Left renal pelvis (tissue), 4 donors: ENCODE data around the gene EML2. TPM values are rescaled to one million over a fixed set of nuclear protein-coding genes. Genes with fewer than 3 reads are reported as not detected.

Experiments
- polyA plus RNA-seq, 4 donors: library from polyadenylated mRNA; unstranded; fragments of 120-200 nt; gene quantifications; one replicate each; pipeline ENCODE4 v1.2.1, GENCODE V29; 2013; ENCODE audit not compliant: insufficient read length in 4 of 4

Gene EML2
- polyA plus RNA-seq, 4 donors, result 13.8 to 29.3 (median 19.0) TPM

Other genes with a start within 250 kb of the EML2 start
- 10 to 100 TPM in 1 of 4 donors, 1 to 10 TPM in 3; 8.3 to 16.4 (median 9.1) TPM for gene PPP1R13L, start 234.3 kb downstream of the EML2 start, polyA plus RNA-seq
- gene POLR1G, start 232.8 kb downstream of the EML2 start, polyA plus RNA-seq, result 1 to 10 TPM; 2.6 to 5.1 (median 3.6) TPM
- 10 to 100 TPM; 70.0 to 92.5 (median 79.3) TPM for gene ERCC1, start 215.5 kb downstream of the EML2 start, polyA plus RNA-seq
- gene FOSB, start 171.4 kb downstream of the EML2 start, polyA plus RNA-seq, result 1,000 to 10,000 TPM in 1 of 4 donors, 10 to 100 TPM in 1, 1 to 10 TPM in 2; 4.3 to 1,673 (median 9.8) TPM
- 10 to 100 TPM in 1 of 4 donors, 1 to 10 TPM in 3; 7.3 to 11.7 (median 8.2) TPM for gene RTN2, start 142.3 kb downstream of the EML2 start, polyA plus RNA-seq
- gene PPM1N, start 141.0 kb downstream of the EML2 start, polyA plus RNA-seq, result under 1 TPM in 3 of 4 donors, not detected in 1; 0.20 to 0.71 (median 0.56) TPM
- gene VASP, start 131.9 kb downstream of the EML2 start, polyA plus RNA-seq, result 10 to 100 TPM; 41.8 to 58.4 (median 53.4) TPM
- 10 to 100 TPM in 2 of 4 donors, 1 to 10 TPM in 2; 6.4 to 10.9 (median 10.1) TPM for gene OPA3, start 54.6 kb downstream of the EML2 start, polyA plus RNA-seq
- 1 to 10 TPM; 2.9 to 5.1 (median 4.3) TPM for gene GPR4, start 37.2 kb downstream of the EML2 start, polyA plus RNA-seq
- 1 to 10 TPM in 1 of 4 donors, under 1 TPM in 3; 0.33 to 1.2 (median 0.56) TPM for gene GIPR, start 28.8 kb upstream of the EML2 start, polyA plus RNA-seq
- 100 to 1,000 TPM; 276 to 346 (median 299) TPM for gene SNRPD2, start 52.6 kb upstream of the EML2 start, polyA plus RNA-seq
- 10 to 100 TPM in 1 of 4 donors, 1 to 10 TPM in 3; 4.6 to 12.1 (median 8.0) TPM for gene QPCTL, start 53.3 kb upstream of the EML2 start, polyA plus RNA-seq
- gene FBXO46, start 91.5 kb upstream of the EML2 start, polyA plus RNA-seq, result 10 to 100 TPM; 12.4 to 23.2 (median 13.2) TPM
- not detected for gene MEIOSIN, start 94.0 kb upstream of the EML2 start, polyA plus RNA-seq
- 10 to 100 TPM; 15.9 to 32.4 (median 25.9) TPM for gene SIX5, start 129.9 kb upstream of the EML2 start, polyA plus RNA-seq
- gene DMPK, start 143.1 kb upstream of the EML2 start, polyA plus RNA-seq, result 10 to 100 TPM; 32.8 to 69.8 (median 48.1) TPM
- 10 to 100 TPM; 25.4 to 47.1 (median 33.7) TPM for gene DMWD, start 153.4 kb upstream of the EML2 start, polyA plus RNA-seq
- not detected for gene RSPH6A, start 175.9 kb upstream of the EML2 start, polyA plus RNA-seq
- gene SYMPK, start 223.8 kb upstream of the EML2 start, polyA plus RNA-seq, result 10 to 100 TPM; 43.0 to 81.4 (median 55.5) TPM
- gene FOXA3, start 224.9 kb upstream of the EML2 start, polyA plus RNA-seq, result under 1 TPM; 0.11 to 0.76 (median 0.31) TPM
- 10 to 100 TPM; 16.4 to 28.2 (median 18.8) TPM for gene IRF2BP1, start 246.7 kb upstream of the EML2 start, polyA plus RNA-seq